Measurements from ENCODE around the gene MPST. TPM values are rescaled to one million over a fixed set of nuclear protein-coding genes. Genes with fewer than 3 reads are reported as not detected.
"Not testable (repeated sequence)": the region's sequence is repeated elsewhere in the genome, so short reads cannot be mapped to it uniquely, and the experiment has no call there.

The MPST gene
- total and polyA plus RNA-seq, 7 experiments from 2014 or later: 0.51 to 22.3 (median 1.1) TPM

GRCh38 chr22:36988075-36988832 is 31.3 kb upstream of the MPST start:
- Mint-ChIP-seq H3K36me3 (peaks cover 0 to 5% (median 2%) of the 10 kb centered on the region in 5 donors), H3K9me3 (peaks cover 0 to 28% (median 15%) of the 10 kb centered on the region in 11 donors), H3K27me3 (peaks cover 17 to 40% (median 21%) of the 10 kb centered on the region in 5 donors), H3K4me3 (no peak overlapping the region), H3K27ac (no peak overlapping the region), H3K4me1 (no peaks in the 10 kb centered on the region)
- ChIA-PET POLR2A (no interaction called here), CTCF (no interaction called here)
- H3K4me1 ChIP-seq (ENCODE audit: control insufficient read depth in 2 of 2, insufficient read depth in 2 of 2, low read length in 2 of 2): no peaks in the 10 kb centered on the region
- no peaks in the 10 kb centered on the region for H3K36me3 ChIP-seq (ENCODE audit: control insufficient read depth in 2 of 3, insufficient read depth in 3 of 3, low read length in 3 of 3)
- DNase-seq (no peak), ATAC-seq (no peak)
- H3K4me3 ChIP-seq (ENCODE audit: low read length): no peak overlapping the region
- peaks cover 0 to 4% of the 10 kb centered on the region in 2 donors for H3K27me3 ChIP-seq (ENCODE audit: control insufficient read depth in 2 of 2, insufficient read depth in 2 of 2, low read length in 2 of 2)
- intact Hi-C loops (cut with micrococcal nuclease): no loop called here
- H3K27ac ChIP-seq (ENCODE audit: low read depth, low read length): no peak overlapping the region
- H3K9me3 ChIP-seq (ENCODE audit: control insufficient read depth in 2 of 3, low read length in 3 of 3): peaks cover 0 to 9% (median 0%) of the 10 kb centered on the region in 3 experiments

- DNase-seq; intact Hi-C loops (cut with micrococcal nuclease); H3K4me3 ChIP-seq (ENCODE audit: low read length); H3K36me3 ChIP-seq (ENCODE audit: control insufficient read depth in 2 of 3, insufficient read depth in 3 of 3, low read length in 3 of 3); POLR2A ChIA-PET; H3K4me3 Mint-ChIP-seq; H3K27ac ChIP-seq (ENCODE audit: low read depth, low read length); H3K4me1 Mint-ChIP-seq; H3K36me3 Mint-ChIP-seq; H3K9me3 ChIP-seq (ENCODE audit: control insufficient read depth in 2 of 3, low read length in 3 of 3); ATAC-seq; H3K4me1 ChIP-seq (ENCODE audit: control insufficient read depth in 2 of 2, insufficient read depth in 2 of 2, low read length in 2 of 2); H3K27me3 ChIP-seq (ENCODE audit: control insufficient read depth in 2 of 2, insufficient read depth in 2 of 2, low read length in 2 of 2); H3K27ac Mint-ChIP-seq: not testable (repeated sequence)
- CTCF ChIA-PET: interaction anchor here (0.7 kb wide), 1 partner anchor 1461 kb away, joined by 3 read pairs; no protein-coding TSS in a partner anchor
- Mint-ChIP-seq H3K9me3 (peaks cover 0 to 28% (median 15%) of the 10 kb centered on the region in 11 donors), H3K27me3 (peaks cover 14 to 42% (median 22%) of the 10 kb centered on the region in 5 donors)
Observed at GRCh38 chr22:36989012-36989411, 30.5 kb upstream of the MPST start.

DNA sequence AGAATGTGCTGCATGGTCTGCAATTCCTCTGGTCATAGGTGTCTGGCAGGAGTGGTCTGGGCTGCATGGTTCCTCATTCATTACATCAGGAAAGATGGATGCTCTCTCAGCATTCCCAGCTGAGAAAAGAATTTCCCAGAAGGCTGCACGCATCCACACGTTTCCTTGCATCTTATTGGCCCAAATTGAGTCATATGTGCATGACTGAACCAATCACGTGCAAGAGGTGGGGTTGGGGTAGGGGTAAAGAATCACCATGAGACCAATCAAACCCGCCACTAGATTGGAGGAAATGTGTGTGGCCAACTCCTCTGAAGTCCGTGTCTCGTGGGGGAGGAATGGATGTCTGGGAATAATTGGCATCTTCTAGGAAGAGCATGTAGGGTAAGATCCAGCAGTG is 29.1 kb upstream of the MPST start:
- no peak overlapping the region for H3K4me3 ChIP-seq (ENCODE audit: low read length)
- ChIA-PET CTCF (no interaction called here), POLR2A (no interaction called here)
- H3K36me3 ChIP-seq (ENCODE audit: control insufficient read depth in 2 of 3, insufficient read depth in 3 of 3, low read length in 3 of 3): no peaks in the 10 kb centered on the region
- Mint-ChIP-seq H3K4me3 (no peak overlapping the region), H3K4me1 (no peaks in the 10 kb centered on the region), H3K27ac (no peak overlapping the region), H3K36me3 (peaks cover 0 to 5% (median 1%) of the 10 kb centered on the region in 5 donors), H3K27me3 (peaks cover 16 to 49% (median 25%) of the 10 kb centered on the region in 5 donors), H3K9me3 (peaks cover 0 to 24% (median 13%) of the 10 kb centered on the region in 11 donors)
- ATAC-seq (no peak), DNase-seq (no peak)
- H3K4me1 ChIP-seq (ENCODE audit: control insufficient read depth in 2 of 2, insufficient read depth in 2 of 2, low read length in 2 of 2): no peaks in the 10 kb centered on the region
- peaks cover 0 to 9% (median 0%) of the 10 kb centered on the region in 3 experiments for H3K9me3 ChIP-seq (ENCODE audit: control insufficient read depth in 2 of 3, low read length in 3 of 3)
- H3K27me3 ChIP-seq (ENCODE audit: control insufficient read depth in 2 of 2, insufficient read depth in 2 of 2, low read length in 2 of 2): peaks cover 0 to 4% of the 10 kb centered on the region in 2 donors
- intact Hi-C loops (cut with micrococcal nuclease): no loop called here
- no peak overlapping the region for H3K27ac ChIP-seq (ENCODE audit: low read depth, low read length)

- CTCF ChIA-PET: no interaction called here
- intact Hi-C loops (cut with micrococcal nuclease): no loop called here
- Mint-ChIP-seq H3K4me3 (no peak overlapping the region), H3K4me1 (no peaks in the 10 kb centered on the region), H3K27me3 (peaks cover 19 to 50% (median 27%) of the 10 kb centered on the region in 5 donors), H3K36me3 (peaks cover 0 to 2% (median 0%) of the 10 kb centered on the region in 5 donors), H3K27ac (no peak overlapping the region), H3K9me3 (peaks cover 0 to 17% (median 7%) of the 10 kb centered on the region in 11 donors)
- ATAC-seq (no peak), DNase-seq (no peak)
- peaks cover 0 to 4% of the 10 kb centered on the region in 2 donors for H3K27me3 ChIP-seq (ENCODE audit: control insufficient read depth in 2 of 2, insufficient read depth in 2 of 2, low read length in 2 of 2)
- H3K27ac ChIP-seq (ENCODE audit: low read depth, low read length): no peak overlapping the region
- H3K4me1 ChIP-seq (ENCODE audit: control insufficient read depth in 2 of 2, insufficient read depth in 2 of 2, low read length in 2 of 2): no peaks in the 10 kb centered on the region
- POLR2A ChIA-PET: no interaction called here
- H3K4me3 ChIP-seq (ENCODE audit: low read length): no peak overlapping the region
- H3K36me3 ChIP-seq (ENCODE audit: control insufficient read depth in 2 of 3, insufficient read depth in 3 of 3, low read length in 3 of 3): no peaks in the 10 kb centered on the region
- peaks cover 0 to 1% (median 0%) of the 10 kb centered on the region in 3 experiments for H3K9me3 ChIP-seq (ENCODE audit: control insufficient read depth in 2 of 3, low read length in 3 of 3)
Observed at GRCh38 chr22:36991206-36991605, 28.3 kb upstream of the MPST start.

DNA sequence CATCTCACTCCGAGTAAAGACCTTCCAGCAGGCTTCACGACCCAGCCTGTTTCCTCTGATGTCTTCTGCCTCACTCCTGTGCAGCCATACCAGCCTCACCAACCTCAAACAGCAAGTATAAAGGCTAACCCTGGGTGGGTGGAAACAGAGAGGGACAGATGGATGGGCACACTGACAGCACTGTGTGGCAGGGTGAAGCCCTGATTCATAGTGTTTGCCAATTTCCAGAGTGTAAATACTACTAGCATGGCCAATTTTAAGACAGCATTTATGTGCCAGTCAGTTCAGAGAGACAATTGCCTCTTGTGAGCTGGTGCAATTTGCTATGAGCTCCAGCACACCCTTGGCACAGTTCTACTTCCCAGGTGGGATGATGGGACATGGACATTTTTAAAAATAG is 21.8 kb upstream of the MPST start:
- no peaks in the 10 kb centered on the region for H3K36me3 Mint-ChIP-seq
- intact Hi-C loops (cut with micrococcal nuclease): no loop called here
- H3K36me3 ChIP-seq (ENCODE audit: control insufficient read depth in 2 of 3, insufficient read depth in 3 of 3, low read length in 3 of 3): no peaks in the 10 kb centered on the region
- H3K9me3 Mint-ChIP-seq: no peaks in the 10 kb centered on the region
- POLR2A ChIA-PET: no interaction called here
- CTCF ChIA-PET: no interaction called here
- H3K27ac ChIP-seq (ENCODE audit: low read depth, low read length): no peak overlapping the region
- H3K9me3 ChIP-seq (ENCODE audit: control insufficient read depth in 2 of 3, low read length in 3 of 3): no peaks in the 10 kb centered on the region
- H3K27me3 Mint-ChIP-seq: peaks cover 10 to 18% (median 14%) of the 10 kb centered on the region in 5 donors
- H3K27ac Mint-ChIP-seq: no peak overlapping the region
- DNase-seq (no peak), ATAC-seq (no peak)
- H3K4me3 ChIP-seq (ENCODE audit: low read length): no peak overlapping the region
- no peaks in the 10 kb centered on the region for H3K27me3 ChIP-seq (ENCODE audit: control insufficient read depth in 2 of 2, insufficient read depth in 2 of 2, low read length in 2 of 2)
- peaks cover 0 to 2% (median 0%) of the 10 kb centered on the region in 7 donors for H3K4me1 Mint-ChIP-seq
- no peaks in the 10 kb centered on the region for H3K4me1 ChIP-seq (ENCODE audit: control insufficient read depth in 2 of 2, insufficient read depth in 2 of 2, low read length in 2 of 2)
- H3K4me3 Mint-ChIP-seq: no peak overlapping the region

DNA sequence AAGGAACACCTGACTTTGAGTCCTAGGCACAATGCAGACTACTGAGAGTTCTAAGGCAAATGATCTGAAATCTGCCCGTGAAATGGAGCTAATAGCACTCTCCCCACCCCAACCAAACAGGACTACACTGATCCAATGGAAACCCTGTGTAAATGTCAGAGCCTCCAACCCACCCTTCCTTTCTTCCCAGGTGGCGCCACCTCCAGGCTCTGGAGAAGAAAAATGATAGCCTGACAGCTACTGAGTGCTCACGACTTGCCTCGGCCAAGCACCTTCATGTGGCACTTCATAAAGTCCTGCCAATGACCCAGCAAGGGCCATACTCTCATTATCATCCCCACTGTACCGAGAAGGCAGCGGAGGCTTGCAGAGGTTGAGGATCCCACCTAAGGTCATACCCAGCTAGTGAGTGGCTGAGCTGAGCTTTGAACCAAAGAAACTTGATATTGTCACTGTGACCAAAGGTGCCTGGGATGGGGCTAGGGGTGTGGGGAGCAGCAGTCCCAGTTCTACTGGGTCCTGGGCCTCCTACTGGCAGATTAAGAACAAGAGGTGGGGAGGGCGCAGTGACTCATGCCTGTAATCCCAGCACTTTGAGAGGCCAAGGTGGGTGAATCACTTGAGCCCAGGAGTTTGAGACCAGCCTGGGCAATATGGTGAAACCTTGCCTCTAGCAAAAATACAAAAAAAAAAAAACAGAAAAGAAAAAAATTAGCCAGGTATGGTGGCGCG is 20.8 kb upstream of the MPST start:
- no peaks in the 10 kb centered on the region for H3K9me3 Mint-ChIP-seq
- no peaks in the 10 kb centered on the region for H3K9me3 ChIP-seq (ENCODE audit: control insufficient read depth in 2 of 3, low read length in 3 of 3)
- no peak overlapping the region for H3K27ac ChIP-seq (ENCODE audit: low read depth, low read length)
- no peaks in the 10 kb centered on the region for H3K36me3 ChIP-seq (ENCODE audit: control insufficient read depth in 2 of 3, insufficient read depth in 3 of 3, low read length in 3 of 3)
- intact Hi-C loops (cut with micrococcal nuclease): no loop called here
- H3K4me3 ChIP-seq (ENCODE audit: low read length): no peak overlapping the region
- peaks cover 10 to 23% (median 11%) of the 10 kb centered on the region in 5 donors for H3K27me3 Mint-ChIP-seq
- ATAC-seq (no peak), DNase-seq (no peak)
- H3K4me3 Mint-ChIP-seq: no peak overlapping the region
- no peaks in the 10 kb centered on the region for H3K36me3 Mint-ChIP-seq
- peaks cover 0 to 2% (median 0%) of the 10 kb centered on the region in 7 donors for H3K4me1 Mint-ChIP-seq
- ChIA-PET CTCF (no interaction called here), POLR2A (interaction anchor here (0.6 kb wide), 1 partner anchor 384 kb away, joined by 3 read pairs; no protein-coding TSS in a partner anchor)
- H3K27me3 ChIP-seq (ENCODE audit: control insufficient read depth in 2 of 2, insufficient read depth in 2 of 2, low read length in 2 of 2): no peaks in the 10 kb centered on the region
- H3K27ac Mint-ChIP-seq: no peak overlapping the region
- no peaks in the 10 kb centered on the region for H3K4me1 ChIP-seq (ENCODE audit: control insufficient read depth in 2 of 2, insufficient read depth in 2 of 2, low read length in 2 of 2)

Data from naive thymus-derived CD4-positive, alpha-beta T cell (primary cell).